ENCODE data around the gene TANC2.

Gene TANC2

GRCh38 chr17:62965686-62966425, at the start of gene TANC2:
TANC2 (plus strand) TSS chr17:62966235; CDS start chr17:63009560, 43,325 bp downstream.
- peak; percentile 89 for DNase-seq

- no peak for DNase-seq
These were observed 49.1 kb upstream of the TANC2 start for GRCh38 chr17:62916684-62917571.

- no peak for DNase-seq
These were observed 46.6 kb upstream of the TANC2 start for GRCh38 chr17:62919388-62919787.

GRCh38 chr17:62920300-62920699, 45.7 kb upstream of the TANC2 start:
- no peak for DNase-seq

GRCh38 chr17:62921817-62922216, 44.2 kb upstream of the TANC2 start:
- DNase-seq = no peak

- DNase-seq = no peak
These were observed 42.5 kb upstream of the TANC2 start for GRCh38 chr17:62923258-62924150.

GRCh38 chr17:62925267-62925836, 40.7 kb upstream of the TANC2 start:
- DNase-seq = no peak

GRCh38 chr17:62927083-62927482, 39.0 kb upstream of the TANC2 start:
- no peak for DNase-seq

- DNase-seq = no peak
These were observed 36.7 kb upstream of the TANC2 start for GRCh38 chr17:62929320-62929719.

- DNase-seq = no peak
These were observed 34.9 kb upstream of the TANC2 start for GRCh38 chr17:62931101-62931500.

- DNase-seq = no peak
These were observed 32.3 kb upstream of the TANC2 start for GRCh38 chr17:62933501-62934385.

GRCh38 chr17:62935098-62935497, 30.9 kb upstream of the TANC2 start:
- no peak for DNase-seq

GRCh38 chr17:62935523-62935922, 30.5 kb upstream of the TANC2 start:
- DNase-seq = no peak

GRCh38 chr17:62937606-62938005, 28.4 kb upstream of the TANC2 start:
- DNase-seq = no peak

GRCh38 chr17:62941358-62941991, 24.6 kb upstream of the TANC2 start:
- no peak for DNase-seq

GRCh38 chr17:62948370-62948769, 17.7 kb upstream of the TANC2 start:
- no peak for DNase-seq

GRCh38 chr17:62949036-62949435, 17.0 kb upstream of the TANC2 start:
- no peak for DNase-seq

GRCh38 chr17:62950067-62950466, 16.0 kb upstream of the TANC2 start:
- no peak for DNase-seq

- no peak for DNase-seq
These were observed 10.1 kb upstream of the TANC2 start for GRCh38 chr17:62955841-62956352.

GRCh38 chr17:62963296-62963695, 2.7 kb upstream of the TANC2 start:
- no peak for DNase-seq

- no peak for DNase-seq
These were observed 1.5 kb upstream of the TANC2 start for GRCh38 chr17:62964506-62964905.

Measured in CD4-positive, alpha-beta T cell treated with Interleukin-6 for 4 hours (primary cell).